Hepatic stellate cell (primary cell): ENCODE results near the gene PKP1.

Source experiments
- DNase-seq: peaks from one replicate; pipeline ENCODE4 v3.0.0; 2011; ENCODE audit warnings: low spot score

Gene PKP1

DNA sequence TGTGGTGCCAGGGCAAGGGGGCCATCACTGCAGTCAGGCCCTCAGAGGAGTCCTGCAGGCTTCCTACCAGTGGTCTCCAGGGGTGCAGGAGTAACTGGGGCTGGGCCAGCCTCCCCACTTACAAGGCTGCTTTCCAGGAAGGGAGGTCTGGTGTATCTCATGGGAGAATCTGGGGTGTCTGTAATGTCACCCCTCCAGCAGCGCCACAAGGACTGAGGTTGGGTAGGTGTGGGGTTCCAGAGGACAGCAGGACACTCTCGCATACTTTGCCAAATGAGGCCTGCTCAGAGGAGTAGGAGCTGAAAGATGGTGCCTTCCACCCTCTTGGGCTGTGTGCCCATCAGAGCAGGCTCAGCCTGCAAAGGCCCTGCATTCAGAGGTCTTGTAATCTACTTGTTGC is 47.2 kb downstream of the PKP1 start:
- DNase-seq: no peak

DNA sequence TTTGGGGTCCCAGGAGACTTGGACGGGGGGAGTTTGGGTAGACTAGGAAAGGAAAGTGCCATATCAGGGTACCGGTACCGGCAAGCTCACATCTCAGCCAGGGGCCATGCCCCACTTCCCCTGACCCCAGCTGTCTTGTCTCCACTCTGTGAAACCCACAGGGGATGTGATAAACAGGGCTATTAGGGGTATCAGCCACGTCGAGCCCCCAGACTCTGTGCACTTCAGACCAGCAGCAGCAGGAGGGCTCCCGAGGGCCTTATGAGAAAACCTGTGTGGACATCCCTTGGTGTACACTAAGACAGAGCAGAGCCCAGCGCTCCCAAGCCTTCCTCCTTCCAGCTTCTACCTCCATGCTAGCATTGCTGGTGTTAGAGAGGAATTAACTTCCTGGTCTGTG is 47.9 kb downstream of the PKP1 start:
- no peak for DNase-seq

DNA sequence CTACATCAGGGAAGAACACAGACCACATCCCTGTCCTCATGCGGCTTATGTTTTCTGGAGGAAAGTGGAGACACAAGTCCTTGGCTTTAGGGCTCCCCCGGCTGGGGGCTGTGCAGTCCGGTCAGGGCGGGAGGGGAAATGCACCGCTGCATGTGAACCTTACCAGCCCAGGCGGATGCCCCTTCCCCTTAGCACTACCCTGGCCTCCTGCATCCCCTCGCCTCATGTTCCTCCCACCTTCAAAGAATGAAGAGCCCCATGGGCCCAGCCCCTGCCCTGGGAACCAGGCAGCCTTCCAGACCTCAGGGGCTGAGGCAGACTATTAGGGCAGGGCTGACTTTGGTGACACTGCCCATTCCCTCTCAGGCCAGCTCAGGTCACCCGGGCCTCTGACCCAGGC is 48.7 kb downstream of the PKP1 start:
- no peak for DNase-seq

DNA sequence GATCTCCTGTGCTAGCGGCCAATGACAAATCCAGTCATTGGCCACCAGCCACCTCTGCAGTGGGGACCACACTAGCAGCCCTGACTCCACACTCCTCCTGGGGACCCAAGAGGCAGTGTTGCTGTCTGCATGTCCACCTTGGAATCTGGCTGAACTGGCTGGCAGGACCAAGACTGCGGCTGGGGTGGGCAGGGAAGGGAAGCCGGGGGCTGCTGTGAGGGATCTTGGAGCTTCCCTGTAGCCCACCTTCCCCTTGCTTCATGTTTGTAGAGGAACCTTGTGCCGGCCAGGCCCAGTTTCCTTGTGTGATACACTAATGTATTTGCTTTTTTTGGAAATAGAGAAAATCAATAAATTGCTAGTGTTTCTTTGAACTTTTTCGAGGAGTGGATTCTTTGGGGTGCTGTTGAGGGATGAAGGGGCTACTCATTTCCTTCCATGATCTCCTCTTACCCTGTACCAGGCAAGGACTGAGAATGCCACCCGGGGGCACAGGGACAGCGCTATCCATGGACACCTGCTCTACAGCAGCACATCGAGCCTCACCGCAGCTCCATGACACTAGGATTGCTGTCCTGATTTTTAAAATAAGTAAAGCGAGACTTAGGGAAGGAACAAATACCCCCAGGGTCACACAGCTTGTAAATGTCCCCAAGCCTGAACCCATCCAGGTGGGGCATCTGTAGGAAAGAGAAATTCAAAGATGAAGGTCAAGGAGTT is 49.5 kb downstream of the PKP1 start:
- DNase-seq: no peak

DNA sequence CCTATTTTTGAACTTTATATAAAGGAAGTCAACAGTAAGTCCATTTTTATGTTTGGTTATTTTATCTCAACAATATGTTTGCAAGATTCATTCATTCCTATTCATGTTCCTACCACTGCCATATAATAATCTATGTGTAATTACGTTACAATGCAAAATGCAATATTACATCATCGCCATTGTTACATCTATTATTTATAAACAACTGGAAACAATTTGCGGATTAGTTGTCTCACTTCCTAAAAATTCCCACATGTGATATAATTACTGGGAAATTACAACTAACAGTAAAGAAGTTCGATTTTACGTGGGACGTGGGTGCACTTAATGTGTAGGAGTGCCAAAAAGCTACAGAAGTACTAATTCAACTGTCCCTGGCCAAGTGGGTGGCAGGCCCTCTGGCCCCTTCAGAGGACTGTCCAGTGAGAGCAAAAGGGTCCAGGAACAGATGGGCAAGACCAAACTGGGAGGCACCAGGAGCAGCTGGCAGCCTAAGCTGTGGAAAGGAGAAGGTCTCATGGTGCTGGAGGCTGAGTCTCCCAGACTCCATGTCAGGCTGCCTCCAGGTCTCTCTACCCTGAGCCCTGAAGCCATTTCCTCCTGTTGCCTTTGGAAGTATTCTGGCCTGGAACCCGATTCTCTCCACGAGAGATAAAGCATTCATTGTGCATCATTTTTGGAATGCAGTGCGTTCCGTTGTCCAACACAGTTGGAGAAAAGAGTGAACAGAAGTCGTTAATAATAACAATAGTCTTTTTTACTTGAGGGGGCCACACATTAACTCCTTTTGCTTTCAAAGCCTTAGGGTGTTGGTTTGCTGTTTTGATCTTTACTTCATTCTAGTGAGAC is 51.2 kb downstream of the PKP1 start:
- DNase-seq: no peak

DNA sequence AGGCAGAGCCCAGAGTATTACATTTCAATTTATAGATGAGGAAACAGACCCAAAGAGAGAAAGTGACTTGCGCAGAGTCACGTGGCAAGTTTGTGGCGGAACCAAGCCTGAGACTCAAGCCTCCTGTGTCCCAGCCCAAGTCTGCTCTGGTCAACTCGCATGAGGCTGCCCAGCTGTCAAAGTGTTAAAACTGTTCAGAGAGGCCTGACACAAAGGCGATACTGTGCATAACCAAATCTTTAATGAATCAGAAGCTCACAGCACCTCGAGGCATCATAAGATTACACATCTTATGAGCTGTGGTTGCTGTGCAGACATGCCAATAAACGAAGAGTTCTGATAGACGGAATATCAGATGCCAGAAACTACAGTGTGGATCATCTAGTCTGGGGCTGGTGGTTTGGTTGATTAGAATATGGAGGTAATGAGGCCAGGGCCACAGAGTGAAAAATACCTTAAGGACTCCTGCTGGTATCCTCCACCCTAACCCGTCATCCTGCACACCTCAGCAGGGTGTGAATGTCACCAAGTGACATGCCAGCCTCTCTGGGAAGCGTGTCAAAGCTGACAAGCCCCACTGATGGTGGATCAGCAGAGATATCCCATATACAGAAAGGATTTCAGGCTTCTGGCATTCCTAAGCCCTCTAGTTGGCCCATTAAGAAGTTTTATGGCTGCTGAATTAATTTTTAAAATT is 52.0 kb downstream of the PKP1 start:
- no peak for DNase-seq

DNA sequence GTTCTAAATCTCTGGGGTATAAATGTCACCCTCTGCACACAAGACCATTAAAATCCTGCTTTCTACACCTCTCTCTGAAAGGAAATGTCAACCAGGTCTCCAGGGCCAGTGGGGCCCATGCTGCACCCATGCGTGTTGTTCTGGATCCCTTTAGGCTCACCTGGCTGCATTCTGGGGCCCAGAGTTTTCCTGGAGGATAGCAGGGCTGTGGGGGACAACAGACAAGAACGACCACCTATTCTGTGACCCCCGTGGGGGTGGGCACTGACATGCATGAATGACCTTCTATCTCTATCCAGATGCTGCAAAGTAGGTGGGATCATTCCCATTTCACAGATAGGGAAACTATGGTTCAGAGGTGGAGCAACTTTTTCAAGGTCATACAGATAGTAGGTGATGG is 52.6 kb downstream of the PKP1 start:
- no peak for DNase-seq

DNA sequence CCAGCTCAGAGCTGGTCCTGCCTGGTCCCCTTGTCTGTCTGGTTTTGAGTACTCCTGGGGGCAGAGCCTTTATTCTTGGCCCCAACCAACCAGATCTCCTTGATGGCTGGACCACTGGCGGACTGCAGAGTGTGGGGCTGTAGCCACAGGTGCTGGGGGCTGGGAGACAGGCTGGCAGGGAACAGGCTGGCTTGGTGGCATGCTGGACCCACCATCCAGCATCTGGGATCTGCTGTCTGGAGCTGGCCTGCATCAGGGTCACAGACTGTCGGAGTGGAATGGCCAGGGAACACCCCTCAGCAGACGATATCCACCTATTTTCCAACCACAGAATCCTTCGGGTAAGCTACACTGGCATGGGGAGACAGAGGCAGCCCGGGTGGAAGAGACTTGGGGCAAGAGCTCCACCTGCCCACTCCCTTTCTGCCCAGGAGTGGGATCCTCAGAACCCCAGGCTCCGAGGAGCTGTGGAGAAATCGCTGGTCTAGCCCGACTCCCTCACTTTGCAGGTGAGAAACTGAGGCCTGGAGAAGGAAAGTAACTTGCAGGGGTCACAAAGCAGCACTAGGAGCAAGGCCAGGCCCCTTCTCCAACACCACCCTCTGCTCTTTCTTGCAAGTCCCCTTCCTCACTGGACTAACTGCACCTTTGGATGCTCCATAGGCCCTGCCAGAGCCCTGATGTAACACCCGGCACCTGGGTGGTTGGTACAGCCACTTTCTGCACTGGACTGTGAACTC is 53.6 kb downstream of the PKP1 start:
- no peak for DNase-seq

DNA sequence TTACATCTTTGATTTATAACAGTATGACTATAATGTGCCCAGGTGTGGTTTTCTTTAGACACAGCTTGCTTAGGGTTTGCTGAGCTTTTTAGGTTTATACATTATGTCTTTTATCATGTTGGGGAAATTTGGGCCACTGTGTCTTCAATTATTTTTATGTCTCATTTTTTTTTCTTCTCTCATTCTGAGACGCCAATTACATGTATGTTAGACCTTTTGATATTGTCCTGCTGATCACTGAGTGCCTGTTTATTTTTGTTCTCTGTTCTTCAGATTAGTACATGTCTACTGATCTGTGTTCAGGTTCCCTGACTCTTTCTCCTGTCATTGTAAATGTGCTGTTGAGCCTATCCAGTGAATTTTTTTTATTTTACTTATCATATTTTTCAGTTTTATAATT is 58.1 kb downstream of the PKP1 start:
- DNase-seq: no peak

DNA sequence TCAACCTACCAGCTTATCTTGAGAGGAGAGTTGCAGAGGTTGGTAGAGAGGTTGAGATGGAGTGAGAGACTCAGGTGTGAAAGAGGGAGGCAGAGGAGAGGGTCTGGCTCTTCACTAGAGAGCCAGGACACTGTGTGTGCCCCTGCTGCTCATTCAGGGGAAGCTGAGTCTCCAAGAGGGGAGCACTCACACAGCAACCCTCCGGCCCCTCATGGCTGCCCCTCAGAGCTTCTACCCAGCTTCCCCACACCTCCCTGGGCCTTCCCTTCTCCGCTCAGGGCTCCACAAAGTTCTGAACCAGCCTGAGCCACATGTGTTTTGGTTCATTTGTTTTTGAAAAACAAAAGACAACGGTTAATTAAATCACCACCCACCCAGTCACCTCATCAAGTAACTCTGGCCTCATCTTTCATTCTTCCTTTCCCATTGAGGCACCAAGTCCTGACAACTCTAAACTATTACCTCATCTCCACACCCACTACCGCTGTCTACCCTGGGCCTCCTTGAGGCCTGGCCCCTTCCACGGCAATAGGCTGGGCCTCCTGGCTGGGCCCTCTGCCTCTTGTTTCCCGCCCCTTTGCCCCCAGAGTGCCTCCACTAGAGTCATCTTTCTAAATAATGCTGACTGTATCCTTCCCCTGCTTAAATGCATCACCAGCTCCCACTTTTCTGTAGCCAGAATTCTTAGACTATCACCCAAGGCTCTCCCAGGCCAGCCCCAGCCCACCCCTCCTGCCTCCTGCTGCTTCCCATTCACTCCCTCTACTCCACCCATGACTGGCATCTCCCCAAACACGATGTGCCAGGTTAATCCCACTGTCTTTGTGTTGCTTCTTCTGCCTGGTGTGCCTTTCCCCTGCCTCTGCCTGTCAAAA is 61.1 kb downstream of the PKP1 start:
- DNase-seq: no peak

DNA sequence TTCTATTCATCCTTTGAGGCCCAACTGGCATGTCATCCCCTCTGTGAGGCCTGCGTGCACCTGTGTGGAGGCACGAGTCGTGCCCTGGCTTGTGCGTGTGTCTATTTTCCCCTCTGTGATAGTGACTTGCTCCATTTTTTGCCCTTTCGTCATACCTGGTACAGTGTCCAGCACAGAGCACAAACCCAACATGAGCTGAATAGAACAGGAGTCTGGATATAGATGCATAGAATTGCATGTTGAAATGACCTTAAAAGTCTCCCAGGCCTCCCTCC is 61.7 kb downstream of the PKP1 start:
- DNase-seq: no peak

DNA sequence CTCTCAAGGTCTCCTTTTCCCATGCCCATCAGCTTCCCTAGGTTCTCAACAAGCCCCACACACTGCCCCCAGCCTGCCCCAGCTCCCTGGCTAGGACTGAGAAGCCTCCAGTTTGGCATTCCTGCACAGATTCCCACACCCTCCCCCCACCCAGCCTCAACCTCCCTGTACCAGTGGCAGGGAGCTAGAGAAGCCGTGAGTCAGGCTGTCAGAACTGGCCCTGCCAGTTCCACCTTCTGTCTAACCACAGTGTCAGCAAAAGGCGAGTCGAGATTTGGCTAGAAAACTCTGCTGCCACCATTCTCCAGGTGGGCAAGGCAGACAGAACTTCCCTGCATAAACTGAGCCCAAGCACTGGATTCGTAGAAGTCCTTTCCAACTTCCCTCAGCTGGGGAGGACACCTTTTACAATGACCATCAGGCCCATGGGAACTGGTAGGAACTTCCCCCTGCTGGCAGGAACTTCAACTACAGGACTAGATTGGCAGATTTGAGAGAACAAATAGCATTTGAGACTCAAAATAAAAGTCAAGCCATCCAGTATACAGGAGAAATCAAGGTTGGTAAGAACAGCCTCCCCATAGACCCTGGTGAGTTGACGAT is 63.1 kb downstream of the PKP1 start:
- DNase-seq: peak; percentile 74

DNA sequence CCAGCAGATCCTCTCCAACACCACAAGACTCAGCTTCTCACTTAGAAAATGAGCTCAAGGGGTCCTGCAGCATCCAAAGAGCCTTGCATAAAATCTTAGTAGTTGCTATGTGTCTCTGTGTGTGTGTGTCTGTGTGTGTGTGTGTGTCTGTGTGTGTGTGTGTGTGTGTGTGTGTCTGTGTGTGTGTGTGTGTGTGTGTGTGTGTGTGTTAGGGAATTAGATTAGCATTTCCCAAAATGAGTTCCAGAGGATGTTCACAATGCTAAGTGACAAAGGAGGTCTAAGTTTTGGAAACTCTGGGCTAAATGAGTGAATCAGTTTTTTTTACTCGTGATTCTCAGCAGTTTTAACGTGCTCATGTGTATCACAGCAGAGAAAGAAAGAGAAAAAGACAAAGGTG is 63.7 kb downstream of the PKP1 start:
- no peak for DNase-seq

DNA sequence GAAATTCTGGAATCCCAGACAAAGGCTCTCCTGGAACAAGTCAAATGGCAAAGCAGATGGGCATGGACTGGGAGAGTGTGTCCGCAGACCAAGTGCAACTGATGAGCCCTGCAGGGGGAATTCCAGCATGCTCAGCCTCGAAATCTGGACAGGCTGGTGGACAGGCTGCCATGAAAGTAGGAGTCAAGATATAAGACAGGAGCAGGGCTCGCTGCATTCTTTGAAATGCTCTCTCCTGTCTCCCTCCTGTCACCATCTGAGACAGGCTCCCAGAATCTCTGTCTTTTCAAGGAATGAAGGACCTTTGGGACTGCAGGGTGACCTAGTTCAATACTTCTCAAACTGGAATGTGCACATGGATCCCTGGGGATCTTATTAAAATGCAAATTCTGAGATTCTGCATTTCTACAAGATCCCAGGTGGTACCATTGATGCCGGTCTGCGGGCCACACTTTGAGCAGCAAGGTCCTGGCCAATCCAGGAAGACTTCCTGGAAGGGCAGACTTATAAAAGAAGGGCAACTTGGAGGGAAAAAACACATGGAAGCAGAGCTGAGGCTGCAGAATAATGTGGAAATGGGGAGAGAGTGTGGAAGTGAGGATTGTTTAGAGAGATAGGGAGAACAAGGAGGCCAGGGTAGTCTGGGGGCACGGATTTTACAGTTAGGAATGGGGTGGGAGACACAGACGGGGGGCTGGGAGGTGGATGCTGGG is 64.3 kb downstream of the PKP1 start:
- no peak for DNase-seq

DNA sequence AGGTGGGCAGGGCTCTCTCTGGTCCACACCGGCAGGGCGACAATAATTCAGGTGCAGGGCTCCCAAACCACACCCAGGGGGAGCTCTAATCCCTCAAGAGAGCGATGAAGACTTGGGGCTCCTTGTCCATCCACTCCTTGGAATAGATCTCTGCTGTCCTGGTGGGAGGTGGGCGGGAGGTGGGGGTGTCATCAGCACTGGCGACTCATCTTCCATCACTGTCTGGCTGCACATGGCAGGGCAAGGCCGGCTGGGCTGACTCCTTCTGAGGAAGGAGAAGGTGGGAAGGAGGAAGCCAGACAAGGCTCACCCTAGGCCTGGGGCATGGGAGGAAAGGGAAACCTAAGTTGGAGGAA is 64.9 kb downstream of the PKP1 start:
- DNase-seq: peak; percentile 82

DNA sequence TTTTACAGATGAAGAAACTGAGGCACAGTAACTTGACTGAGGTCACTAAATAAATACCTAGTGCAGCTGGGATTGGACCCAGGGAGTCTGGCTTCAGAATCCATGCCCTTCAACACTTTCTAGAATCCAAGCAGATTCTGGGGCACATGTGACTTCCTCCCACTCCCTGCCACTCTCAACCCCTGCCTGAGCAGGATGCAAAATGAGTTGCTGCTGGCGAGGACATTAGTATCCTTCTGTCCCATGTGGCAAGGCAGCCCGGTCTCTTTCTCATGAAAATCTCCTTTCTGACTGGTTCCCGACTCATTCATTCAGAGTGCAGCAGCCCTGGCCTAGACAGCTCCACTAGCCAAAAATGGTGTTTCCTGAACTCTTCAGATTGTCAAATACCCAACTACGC is 65.8 kb downstream of the PKP1 start:
- no peak for DNase-seq

DNA sequence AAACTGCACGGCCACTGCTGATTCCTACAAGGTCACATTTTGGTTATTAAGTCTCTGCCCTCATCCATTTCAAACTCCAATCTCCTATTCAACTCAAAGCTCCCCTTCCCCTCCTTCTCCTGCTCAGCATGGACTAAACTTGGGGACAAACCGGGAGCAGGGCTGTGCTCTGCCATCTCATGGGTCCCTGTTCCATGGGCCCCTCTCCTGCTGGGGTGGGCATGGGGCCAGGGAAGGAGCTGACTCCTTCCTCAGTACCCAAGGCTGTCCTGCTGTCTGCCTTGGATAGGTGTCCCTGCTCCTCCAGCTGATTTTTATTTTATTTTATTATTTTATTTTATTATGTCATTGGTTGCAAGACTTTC is 67.0 kb downstream of the PKP1 start:
- DNase-seq: no peak

DNA sequence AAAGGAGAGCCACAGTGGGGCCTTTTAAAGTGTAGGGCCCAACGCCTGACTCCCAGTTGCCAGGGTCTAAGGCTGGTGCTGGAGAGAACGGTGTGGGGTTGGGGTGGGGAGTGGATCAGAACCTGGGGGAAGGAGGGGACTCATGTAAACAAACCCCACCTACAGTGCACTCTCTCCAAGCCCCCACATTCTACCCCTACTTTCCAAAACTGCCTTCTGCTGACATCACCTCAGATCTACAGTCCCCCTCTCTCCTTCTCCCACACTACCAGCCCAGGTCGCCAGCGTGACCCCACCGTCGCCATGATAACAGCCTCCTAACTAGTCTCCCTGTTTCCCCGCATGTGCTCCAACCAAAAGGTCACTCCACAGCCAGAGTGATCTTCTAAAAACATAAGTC is 67.6 kb downstream of the PKP1 start:
- no peak for DNase-seq

DNA sequence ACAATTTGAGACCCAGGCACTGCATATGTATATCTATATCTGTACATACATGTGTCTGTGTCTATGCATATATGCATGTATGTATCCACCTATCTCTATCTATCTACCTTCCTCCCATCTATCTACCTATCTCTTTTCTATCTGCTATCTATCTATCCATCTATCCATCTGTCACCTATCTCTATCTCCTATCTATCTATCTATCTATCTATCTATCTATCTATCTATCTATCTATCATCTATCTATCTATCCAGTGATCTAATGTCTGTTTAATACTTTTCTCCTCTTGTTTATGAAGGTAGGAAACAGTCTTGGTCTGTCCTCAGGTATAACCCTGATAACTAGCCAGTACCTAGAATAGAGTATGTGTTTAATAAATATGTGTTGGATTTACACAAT is 68.3 kb downstream of the PKP1 start:
- no peak for DNase-seq

DNA sequence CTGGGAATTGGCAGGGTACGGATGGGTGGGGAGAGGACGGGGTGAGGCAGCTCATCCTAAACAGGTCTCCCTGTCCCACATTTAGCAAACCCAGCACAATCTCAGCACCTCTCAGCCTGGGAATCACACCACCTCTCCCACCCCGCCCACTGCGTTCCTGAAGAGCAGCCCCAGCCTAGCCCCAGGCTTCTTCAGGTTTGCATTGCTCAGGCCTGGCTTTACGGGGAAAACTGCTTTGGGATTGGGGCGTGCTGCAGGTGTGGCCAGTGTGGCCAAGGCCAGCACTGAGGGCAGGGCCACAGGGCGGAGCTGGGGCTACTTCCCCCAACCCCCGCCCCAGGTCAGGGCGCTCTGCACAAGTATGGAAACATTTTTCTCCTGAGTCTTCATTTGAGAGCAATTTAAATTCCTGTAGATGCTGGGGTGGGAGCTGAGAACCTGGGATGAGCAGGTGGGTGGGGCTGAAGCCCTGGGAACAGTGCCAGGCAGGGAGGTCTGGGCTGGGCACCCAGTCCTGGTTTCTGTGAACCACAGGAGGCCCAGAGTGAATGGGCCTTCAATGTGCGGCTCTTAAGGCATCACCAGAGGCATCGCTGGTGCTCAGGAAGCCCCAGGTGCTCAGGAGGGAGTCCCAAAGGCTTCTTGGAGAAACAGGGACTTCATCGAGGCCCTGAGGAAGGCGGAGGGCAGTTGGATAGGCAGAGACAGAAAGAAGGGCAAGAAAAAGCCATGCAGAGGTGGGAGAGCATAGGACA is 70.1 kb downstream of the PKP1 start:
- no peak for DNase-seq
